DND-41 (cell line): ENCODE data around the gene MANBA.

Experiments used
- ATAC-seq: fragments of 200-7000 bp; cut with Tn5 transposase; 3 replicates; pipeline ENCODE4 v1.9.1; 2021; ENCODE audit warnings: low read depth; ENCODE audit not compliant: insufficient read depth
- DNase-seq: peaks from one replicate; pipeline ENCODE4 v3.0.0-alpha.2; 2020
- H2AFZ ChIP-seq: 2 replicates; pipeline ENCODE4 v1.6.0; 2012; ENCODE audit warnings: low read depth, low read length
- H3K27ac ChIP-seq: 2 replicates; pipeline ENCODE4 v1.5.1; 2012; ENCODE audit warnings: low read length, inconsistent platforms
- H3K27me3 ChIP-seq: fragments of 200-600 bp; sonication (generic); 2 replicates; pipeline ENCODE4 v1.6.0; 2012; ENCODE audit warnings: low read length, mild to moderate bottlenecking, inconsistent platforms; ENCODE audit not compliant: insufficient read depth, poor library complexity
- H3K36me3 ChIP-seq: 2 replicates; pipeline ENCODE4 v1.5.1; 2012; ENCODE audit warnings: low read length, inconsistent platforms; ENCODE audit not compliant: insufficient read depth
- H3K4me1 ChIP-seq: 2 replicates; pipeline ENCODE4 v1.5.1; 2012; ENCODE audit warnings: mild to moderate bottlenecking, low read length; ENCODE audit not compliant: insufficient read depth
- H3K4me2 ChIP-seq: 2 replicates; pipeline ENCODE4 v1.6.0; 2012; ENCODE audit warnings: mild to moderate bottlenecking, moderate library complexity, low read length, inconsistent platforms; ENCODE audit not compliant: insufficient read depth
- H3K4me3 ChIP-seq, 2 experiments: fragments of 200-600 bp in 1 of 2; shearing (Covaris generic) in 1 of 2; 2 replicates each; pipeline ENCODE4 v1.5.1; 2012 to 2016; ENCODE audit warnings: inconsistent platforms in 2 of 2, low read length in 2 of 2, mild to moderate bottlenecking in 2 of 2, low read depth in 1 of 2, moderate library complexity in 1 of 2
- H3K79me2 ChIP-seq: 2 replicates; pipeline ENCODE4 v1.6.0; 2012; ENCODE audit warnings: low read length, inconsistent platforms; ENCODE audit not compliant: insufficient read depth
- H3K9ac ChIP-seq: 2 replicates; pipeline ENCODE4 v1.6.0; 2012; ENCODE audit warnings: low read depth, mild to moderate bottlenecking, inconsistent platforms, low read length, moderate library complexity
- H3K9me3 ChIP-seq: 2 replicates; pipeline ENCODE4 v1.5.1; 2012; ENCODE audit warnings: low read length, moderate library complexity, mild to moderate bottlenecking, inconsistent platforms; ENCODE audit not compliant: insufficient read depth, severe bottlenecking
- H4K20me1 ChIP-seq: 2 replicates; pipeline ENCODE4 v1.6.0; 2012; ENCODE audit warnings: low read length; ENCODE audit not compliant: insufficient read depth
- EZH2 ChIP-seq: IDR thresholded peaks from 3 replicates; pipeline ENCODE4 v1.6.1; 2012; ENCODE audit warnings: borderline replicate concordance, low read depth, mild to moderate bottlenecking, moderate library complexity, low read length, inconsistent platforms; ENCODE audit not compliant: severe bottlenecking
- TF ChIP-seq, protein P1 (sequence below): IDR thresholded peaks from 2 replicates; pipeline ENCODE4 v1.5.1; 2012; ENCODE audit warnings: borderline replicate concordance, low read length, moderate library complexity, mild to moderate bottlenecking; ENCODE audit not compliant: poor library complexity, severe bottlenecking; ENCODE audit errors: extremely low read depth

MANBA gene

GRCh38 chr4:102640669-102641068, 120.1 kb downstream of the MANBA start:
- no peaks in the 10 kb centered on the region for H4K20me1 ChIP-seq
- no peak overlapping the region for H3K9ac ChIP-seq
- H3K4me3 ChIP-seq: no peak overlapping the region
- no peaks in the 10 kb centered on the region for H3K4me1 ChIP-seq
- no peak overlapping the region for H2AFZ ChIP-seq
- no peaks in the 10 kb centered on the region for H3K27me3 ChIP-seq
- no peak overlapping the region for H3K27ac ChIP-seq
- no peak for TF ChIP-seq EZH2
- TF ChIP-seq, protein P1, sequence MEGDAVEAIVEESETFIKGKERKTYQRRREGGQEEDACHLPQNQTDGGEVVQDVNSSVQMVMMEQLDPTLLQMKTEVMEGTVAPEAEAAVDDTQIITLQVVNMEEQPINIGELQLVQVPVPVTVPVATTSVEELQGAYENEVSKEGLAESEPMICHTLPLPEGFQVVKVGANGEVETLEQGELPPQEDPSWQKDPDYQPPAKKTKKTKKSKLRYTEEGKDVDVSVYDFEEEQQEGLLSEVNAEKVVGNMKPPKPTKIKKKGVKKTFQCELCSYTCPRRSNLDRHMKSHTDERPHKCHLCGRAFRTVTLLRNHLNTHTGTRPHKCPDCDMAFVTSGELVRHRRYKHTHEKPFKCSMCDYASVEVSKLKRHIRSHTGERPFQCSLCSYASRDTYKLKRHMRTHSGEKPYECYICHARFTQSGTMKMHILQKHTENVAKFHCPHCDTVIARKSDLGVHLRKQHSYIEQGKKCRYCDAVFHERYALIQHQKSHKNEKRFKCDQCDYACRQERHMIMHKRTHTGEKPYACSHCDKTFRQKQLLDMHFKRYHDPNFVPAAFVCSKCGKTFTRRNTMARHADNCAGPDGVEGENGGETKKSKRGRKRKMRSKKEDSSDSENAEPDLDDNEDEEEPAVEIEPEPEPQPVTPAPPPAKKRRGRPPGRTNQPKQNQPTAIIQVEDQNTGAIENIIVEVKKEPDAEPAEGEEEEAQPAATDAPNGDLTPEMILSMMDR: no peak
- peaks cover 11% of the 10 kb centered on the region; the same call in 1 of the 2 replicates for H3K36me3 ChIP-seq
- DNase-seq (no peak), ATAC-seq (no peak)
- H3K79me2 ChIP-seq: no peaks in the 10 kb centered on the region
- H3K9me3 ChIP-seq: no peaks in the 10 kb centered on the region
- H3K4me2 ChIP-seq: no peak overlapping the region

DNA sequence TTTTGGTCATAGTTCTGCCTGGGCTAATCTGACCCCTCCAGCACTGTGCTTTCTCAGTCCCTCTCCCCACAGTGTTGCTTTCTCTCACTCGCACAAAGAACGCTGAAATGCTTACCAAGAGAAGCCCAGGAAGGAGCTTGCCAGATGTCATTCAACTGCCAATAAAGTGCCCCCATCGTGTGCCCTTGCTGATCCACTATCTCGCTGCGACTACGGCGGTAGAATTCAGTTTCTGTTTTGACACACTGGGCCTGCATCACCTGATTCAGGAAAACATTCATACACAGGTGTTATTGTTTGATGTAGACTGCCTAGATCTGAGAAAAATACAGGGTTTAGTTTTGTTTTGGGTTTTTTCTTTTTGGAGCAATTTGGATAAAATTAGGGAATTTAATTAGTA, 121.2 kb downstream of the MANBA start:
- H3K9ac ChIP-seq: no peak overlapping the region
- no peak overlapping the region for H3K27ac ChIP-seq
- no peaks in the 10 kb centered on the region for H3K9me3 ChIP-seq
- H3K4me3 ChIP-seq: no peak overlapping the region
- ATAC-seq: peak; percentile 55
- H3K27me3 ChIP-seq: no peaks in the 10 kb centered on the region
- H2AFZ ChIP-seq: no peak overlapping the region
- H3K79me2 ChIP-seq: no peaks in the 10 kb centered on the region
- peaks cover 14% of the 10 kb centered on the region for H3K36me3 ChIP-seq
- DNase-seq: no peak
- no peaks in the 10 kb centered on the region for H4K20me1 ChIP-seq
- H3K4me2 ChIP-seq: no peak overlapping the region
- TF ChIP-seq EZH2: no peak
- TF ChIP-seq, protein P1: no peak
- H3K4me1 ChIP-seq: no peaks in the 10 kb centered on the region

- Histone ChIP-seq H3K9me3 (no peaks in the 10 kb centered on the region), H3K4me3 (no peak overlapping the region), H3K4me1 (no peaks in the 10 kb centered on the region), H3K27ac (no peak overlapping the region), H3K79me2 (no peaks in the 10 kb centered on the region), H3K27me3 (no peaks in the 10 kb centered on the region), H3K4me2 (no peak overlapping the region), H3K36me3 (peaks cover 18% of the 10 kb centered on the region), H2AFZ (no peak overlapping the region), H4K20me1 (no peaks in the 10 kb centered on the region), H3K9ac (no peak overlapping the region)
- DNase-seq (no peak), ATAC-seq (no peak)
- no peak for TF ChIP-seq EZH2
- TF ChIP-seq, protein P1: no peak
Measured at GRCh38 chr4:102638621-102639020, 122.1 kb downstream of the MANBA start.

- Histone ChIP-seq H3K79me2 (no peaks in the 10 kb centered on the region), H3K4me1 (no peaks in the 10 kb centered on the region), H2AFZ (no peak overlapping the region), H3K27ac (no peak overlapping the region), H3K27me3 (no peaks in the 10 kb centered on the region), H3K9ac (no peak overlapping the region), H3K36me3 (peaks cover 18% of the 10 kb centered on the region), H3K9me3 (no peaks in the 10 kb centered on the region), H3K4me3 (no peak overlapping the region), H3K4me2 (no peak overlapping the region), H4K20me1 (no peaks in the 10 kb centered on the region)
- DNase-seq (no peak), ATAC-seq (no peak)
- TF ChIP-seq, protein P1: no peak
- TF ChIP-seq EZH2: no peak
Measured at GRCh38 chr4:102637391-102637790, 123.4 kb downstream of the MANBA start.
